IPS-NIHi11 (cell line): ENCODE data around the gene ITGB2.

Source experiments
- DNase-seq: peaks from one replicate; pipeline ENCODE4 v3.0.0; 2012; ENCODE audit warnings: mixed read lengths, low spot score

Gene ITGB2

GRCh38 chr21:44897326-44898010 is 23.2 kb downstream of the ITGB2 start:
- peak; percentile 68 for DNase-seq

GRCh38 chr21:44896561-44897286 is 24.0 kb downstream of the ITGB2 start:
- no peak for DNase-seq

DNA sequence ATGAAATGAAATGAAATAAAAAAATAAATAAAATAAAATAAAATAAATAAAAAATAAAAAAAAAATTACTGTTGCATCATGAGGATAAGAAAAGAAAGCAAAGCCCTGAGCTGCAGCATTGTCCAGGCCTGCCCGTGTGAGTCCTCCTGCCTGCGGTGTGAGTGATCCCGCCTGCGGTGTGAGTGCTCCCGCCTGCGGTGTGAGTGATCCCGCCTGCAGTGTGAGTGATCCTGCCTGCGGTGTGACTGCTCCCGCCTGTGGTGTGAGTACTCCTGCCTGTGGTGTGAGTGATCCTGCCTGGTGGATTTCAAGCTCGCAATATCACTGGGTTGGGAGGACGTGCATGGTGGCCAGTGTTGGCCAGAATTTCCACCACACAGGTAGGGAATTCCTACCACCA is 24.8 kb downstream of the ITGB2 start:
- no peak for DNase-seq

GRCh38 chr21:44894687-44895302 is 25.9 kb downstream of the ITGB2 start:
- no peak for DNase-seq

DNA sequence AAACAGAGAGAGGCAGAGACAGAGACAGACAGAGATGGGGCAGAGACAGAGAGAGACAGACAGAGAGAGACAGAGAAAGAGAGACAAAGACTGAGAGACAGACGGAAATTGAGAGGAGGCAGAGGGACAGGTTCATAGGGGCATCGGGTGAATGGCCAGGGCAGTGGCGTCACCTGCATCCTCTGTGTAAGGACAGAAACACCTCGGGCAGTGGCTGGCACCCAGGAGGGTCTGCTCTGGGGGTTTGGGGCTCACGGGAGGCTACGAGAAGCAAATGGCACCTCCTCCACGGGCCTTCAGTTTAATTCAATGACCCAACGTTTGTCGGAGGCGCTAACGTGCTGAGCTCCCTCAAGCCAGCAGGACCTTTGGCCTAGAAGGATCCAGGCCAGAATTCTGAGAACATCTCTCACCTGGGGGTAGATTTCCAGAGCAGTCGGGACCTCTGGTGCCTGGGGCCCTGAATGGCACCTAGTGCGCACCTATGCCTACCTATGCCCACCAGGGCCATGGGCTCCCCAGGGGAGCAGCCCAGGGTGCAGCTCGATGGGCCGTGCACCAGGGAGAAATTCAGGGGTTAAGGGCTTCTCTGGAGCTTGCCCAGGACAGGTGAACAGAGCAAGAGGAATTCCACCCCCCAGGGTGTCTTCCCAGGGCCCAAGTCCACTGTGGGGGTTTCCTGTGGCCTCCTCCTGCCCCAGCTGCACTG is 26.6 kb downstream of the ITGB2 start:
- no peak for DNase-seq

DNA sequence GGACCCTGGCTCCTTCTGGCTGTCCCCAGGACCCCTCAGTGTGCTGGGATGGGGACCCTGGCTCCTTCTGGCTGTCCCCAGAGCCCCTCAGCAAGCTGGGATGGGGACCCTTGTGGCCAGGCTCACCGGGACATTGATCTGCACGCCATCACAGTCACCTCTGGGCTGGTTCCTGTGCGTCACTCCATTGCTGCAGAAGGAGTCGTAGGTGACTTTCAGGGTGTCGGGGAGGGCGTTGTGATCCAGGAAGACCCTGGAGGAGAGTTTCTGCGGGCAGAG is 27.5 kb downstream of the ITGB2 start:
- DNase-seq: no peak

DNA sequence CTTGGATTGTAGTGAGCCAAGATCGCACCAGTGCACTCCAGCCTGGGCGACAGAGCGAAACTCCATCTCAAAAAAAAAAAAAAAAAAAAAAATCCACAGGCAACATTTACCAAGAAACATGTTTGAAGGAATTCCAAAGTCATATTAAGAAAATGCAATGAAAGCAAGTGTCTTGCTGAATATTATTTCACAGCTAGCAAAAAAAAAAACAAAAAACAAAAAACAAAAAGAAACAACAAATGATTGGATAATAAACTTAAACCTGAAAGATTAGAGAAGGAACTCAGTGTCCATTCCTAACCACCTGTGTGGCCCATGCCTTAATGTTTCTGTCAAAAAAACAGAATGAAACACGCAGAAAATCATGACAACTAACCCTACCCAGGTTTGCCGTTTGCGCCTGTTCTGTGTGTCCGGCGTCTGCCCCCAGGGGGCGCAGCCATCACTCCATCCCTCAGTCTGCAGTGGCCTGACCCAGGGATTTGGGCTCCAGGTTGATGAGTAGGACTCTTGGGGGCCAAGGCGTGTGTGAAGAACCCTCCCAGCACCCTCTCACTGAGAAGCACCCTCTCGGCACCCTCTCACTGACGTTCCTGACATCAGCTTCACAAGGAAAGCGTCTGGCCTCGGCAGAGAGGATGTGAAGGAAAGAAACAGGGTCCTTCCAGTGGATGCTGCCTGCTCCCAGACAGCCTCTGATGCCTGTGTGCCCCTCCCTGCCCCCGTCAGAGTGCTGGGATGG is 28.0 kb downstream of the ITGB2 start:
- DNase-seq: peak; percentile 82

DNA sequence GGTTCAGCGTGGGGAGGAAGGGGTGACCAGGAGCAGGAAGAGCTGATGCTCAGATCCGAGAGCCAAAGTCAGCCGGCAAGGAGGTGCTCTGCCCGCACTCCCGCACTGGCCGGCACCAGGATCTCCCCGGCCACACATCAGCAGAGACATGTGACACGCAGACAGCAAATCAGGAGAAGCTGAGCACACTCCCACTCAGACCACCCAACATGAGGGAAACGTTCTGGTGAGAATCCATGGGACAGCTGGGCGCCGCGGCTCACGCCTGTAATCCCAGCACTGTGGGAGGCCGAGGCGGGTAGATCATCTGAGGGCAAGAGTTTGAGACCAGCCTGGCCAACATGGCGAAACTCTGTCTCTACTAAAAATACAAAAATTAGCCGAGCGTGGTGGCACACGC is 28.6 kb downstream of the ITGB2 start:
- DNase-seq: no peak

GRCh38 chr21:44891631-44892031 is 29.1 kb downstream of the ITGB2 start:
- no peak for DNase-seq

- no peak for DNase-seq
Measured at GRCh38 chr21:44890961-44891541, 29.6 kb downstream of the ITGB2 start.

DNA sequence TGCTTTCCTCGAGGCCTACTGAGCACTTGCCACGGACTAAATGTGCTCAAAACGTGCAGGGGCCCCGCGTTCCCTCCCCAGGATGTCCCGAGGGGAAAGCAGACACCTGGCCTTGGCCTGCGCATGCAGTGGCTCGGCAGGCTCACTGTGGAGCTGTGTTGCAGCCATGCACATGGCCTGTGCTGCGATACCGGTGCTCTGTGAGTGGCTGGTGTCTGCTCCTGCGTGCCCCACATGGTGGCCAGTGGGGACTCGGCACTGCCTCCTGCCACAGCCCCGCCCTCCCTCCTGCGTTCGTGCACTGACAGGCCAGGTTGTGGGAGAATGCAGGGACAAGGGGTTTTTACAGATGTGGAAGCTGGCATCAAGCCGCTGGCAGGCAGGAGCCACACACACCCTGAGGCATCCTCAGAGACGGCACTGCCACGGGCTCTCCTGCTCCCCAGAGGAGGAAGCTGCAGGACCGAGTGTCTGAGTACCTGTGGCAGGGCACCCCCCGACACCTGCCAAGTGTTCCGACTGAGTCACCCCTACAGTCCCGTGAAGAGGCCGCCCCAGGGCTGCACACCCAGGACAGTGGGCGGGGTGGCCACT is 30.3 kb downstream of the ITGB2 start:
- DNase-seq: no peak

- DNase-seq: no peak
Measured at GRCh38 chr21:44889625-44890337, 30.9 kb downstream of the ITGB2 start.

DNA sequence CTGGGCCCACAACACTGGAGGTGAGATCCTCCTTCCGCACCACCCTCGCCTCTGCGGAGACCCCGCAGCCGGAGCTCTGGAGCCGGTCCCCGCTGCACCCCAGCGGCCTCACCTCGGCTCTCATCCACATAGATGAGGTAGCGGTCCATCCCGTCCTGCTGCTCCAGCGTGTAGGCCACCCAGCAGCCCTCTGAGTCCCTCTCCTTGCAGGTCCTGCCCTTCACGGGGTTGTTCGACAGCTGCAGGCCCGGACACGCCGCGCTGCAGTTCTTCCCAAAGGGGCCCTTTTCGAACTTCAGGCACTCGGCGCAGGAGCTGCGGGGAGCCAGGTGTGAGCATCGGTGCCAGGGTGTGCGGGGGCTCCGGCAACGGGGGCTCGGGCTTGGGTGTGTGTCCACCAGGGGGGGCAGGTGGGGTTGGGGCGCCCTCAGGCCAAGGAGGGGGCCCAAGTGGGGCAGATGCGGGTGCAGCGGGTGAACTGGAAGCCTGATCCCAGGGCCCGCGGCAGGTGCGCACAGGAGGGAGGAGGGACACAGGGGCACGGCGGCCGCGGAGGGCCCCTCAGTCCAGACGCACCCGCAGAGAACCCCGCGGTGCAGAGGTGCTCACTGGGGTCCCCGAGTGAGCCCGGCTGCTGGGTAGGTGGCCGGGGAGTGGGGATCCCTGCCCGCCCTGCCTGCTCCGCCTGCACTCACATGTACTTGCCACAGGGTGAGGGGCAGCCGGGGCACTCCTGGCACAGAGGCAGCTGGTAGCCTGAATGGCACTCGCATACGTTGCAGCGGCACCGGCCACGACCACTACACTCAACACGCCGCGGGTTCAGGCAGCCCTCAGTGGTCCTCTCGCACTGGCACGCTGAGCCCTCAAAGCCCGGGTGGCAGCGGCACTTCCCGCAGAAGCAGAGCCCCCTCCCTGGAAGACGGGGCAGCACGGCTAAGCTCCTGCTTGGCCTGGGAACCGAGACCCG is 31.8 kb downstream of the ITGB2 start:
- DNase-seq: no peak

DNA sequence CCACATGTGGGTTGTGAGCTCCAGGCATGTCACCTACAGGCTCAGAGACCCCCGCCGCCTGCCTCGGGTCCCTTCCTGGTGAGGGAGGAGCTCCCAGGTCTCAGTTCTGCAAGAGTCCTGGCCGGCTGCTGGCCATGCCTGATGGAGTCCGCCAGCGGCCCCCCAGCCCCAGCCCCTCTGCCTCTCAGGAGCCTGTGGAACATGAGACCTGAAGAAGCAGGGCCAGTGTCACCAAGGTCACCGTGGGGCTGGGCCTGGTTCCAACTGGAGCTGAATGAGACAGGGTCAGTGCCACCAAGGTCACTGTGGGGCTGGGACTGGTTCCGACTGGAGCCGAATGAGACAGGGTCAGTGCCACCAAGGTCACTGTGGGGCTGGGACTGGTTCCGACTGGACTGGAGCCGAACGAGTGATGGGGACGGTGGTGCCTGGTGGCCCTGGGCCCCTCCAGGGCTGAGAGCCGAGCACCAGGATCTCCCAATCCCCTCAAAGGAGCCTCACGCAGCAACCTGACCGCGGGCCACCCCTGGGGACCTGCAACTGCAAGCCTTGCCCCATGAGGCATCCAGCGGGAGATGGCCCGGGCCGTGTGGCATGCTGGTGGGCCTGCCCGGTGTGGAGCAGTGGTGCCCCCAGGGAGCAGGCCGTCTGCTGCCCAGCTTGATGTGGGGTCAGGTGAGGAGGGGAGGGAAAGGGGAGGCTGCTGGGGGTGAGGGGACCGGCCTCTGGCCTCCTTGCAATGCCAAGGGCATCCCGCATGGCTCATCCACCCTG is 32.7 kb downstream of the ITGB2 start:
- no peak for DNase-seq

DNA sequence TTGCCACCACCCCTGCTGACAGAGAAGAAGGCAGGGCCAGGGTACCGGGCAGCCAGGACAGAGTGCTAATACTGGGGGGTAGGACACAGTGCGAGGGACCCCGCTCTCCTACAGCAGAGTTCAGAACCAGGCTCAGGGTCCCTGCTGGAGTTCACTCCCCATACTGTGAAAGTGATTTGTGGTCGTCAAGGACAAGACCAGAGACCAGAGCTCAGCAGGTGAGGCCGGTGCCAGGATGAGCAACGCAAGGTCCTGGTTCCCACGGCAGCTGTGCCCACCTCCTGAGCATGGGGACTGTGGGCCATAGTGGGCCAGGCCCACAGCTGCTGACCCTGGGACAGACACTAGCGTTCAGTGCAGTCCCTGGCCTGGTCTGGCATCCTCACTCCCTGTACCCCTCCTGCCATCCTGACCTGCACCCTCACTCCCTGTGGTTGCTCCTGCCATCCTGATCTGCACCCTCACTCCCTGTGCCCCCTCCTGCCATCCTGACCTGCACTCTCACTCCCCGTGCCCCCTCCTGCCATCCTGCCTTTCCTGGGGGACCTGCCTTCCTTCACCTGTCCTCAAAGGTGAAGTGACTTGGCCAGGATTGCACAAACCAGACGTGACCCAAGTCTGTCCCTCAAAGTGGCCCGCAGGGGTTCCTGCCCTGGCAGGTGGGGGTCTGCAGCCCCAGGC is 33.4 kb downstream of the ITGB2 start:
- no peak for DNase-seq

DNA sequence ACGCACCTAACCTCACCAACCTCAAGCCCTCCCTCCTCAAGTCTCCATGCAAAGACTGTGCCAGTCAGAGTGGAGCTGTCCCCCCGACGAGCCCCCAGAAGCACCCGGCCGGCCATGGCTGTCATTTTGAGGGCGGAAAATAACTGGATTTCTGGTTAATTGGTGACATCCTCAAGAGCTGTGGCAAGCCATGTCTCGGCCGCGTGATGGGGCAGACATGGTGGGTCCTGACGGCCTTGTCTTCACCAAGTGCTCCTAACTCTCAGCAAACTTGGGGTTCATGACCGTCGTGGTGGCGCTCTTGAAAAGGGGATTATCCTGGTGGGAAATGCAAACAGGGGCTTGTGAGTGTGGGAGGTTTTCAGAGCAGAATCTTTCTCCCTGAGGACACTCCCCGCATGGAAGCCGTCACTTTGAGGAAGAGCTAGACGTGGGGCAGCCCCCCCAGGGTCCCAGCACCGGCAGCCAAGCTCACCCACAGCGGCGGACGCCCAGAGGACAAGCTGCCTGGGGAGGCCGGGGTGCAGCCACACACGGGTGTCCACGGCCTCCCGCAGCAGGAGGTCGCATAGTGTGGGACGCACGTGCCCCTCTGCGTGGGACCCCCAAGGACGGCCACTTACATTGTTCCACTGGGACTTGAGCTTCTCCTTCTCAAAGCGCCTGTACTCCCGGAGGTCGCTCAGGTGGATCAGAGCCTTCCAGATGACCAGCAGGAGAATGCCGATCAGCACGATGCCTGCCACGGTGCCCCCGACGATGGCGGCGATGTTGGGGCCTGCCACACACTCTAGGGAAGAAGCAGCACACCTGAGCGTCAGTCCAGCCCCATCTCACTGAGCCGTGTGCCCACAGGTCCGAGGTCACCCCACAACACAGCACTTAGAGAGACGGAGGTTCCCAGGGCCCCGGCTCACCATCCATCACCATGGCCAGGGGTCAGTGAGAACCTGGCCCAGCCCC is 34.3 kb downstream of the ITGB2 start:
- DNase-seq: no peak

- no peak for DNase-seq
Measured at GRCh38 chr21:44885615-44886014, 35.1 kb downstream of the ITGB2 start.
